ENCODE results near the gene HOXA11. TPM values are rescaled to one million over a fixed set of nuclear protein-coding genes. Genes with fewer than 3 reads are reported as not detected.

Gene HOXA11
- polyA plus RNA-seq, 1 of the 3 experiments (the other 2 are of a cell fraction), result not detected

DNA sequence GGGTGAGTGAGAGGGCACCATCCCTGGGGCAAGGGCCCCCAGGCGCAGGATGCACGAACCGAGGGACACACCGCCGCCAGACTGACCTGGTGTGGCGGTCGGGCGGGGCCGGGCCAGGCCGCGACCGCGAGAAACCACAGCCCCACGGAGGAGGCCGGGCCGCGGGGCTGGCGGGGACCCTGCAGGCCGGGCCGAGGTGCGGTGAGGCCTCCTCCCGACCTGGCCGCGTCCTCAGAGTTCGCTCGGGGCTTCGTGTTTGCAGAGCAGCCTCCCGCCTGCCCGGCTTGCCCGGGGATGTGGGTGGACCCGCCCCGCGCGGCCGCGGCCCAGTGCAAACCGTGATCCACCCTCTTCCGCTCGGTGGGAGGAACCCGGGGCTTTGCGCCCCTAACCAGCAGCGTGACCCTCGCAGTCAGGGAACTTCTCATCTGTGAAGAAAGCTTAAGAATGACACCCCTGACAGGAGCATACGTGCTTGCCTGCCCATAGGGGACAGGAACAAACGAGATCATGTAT lies 35.5 kb upstream of the HOXA11 start:
- no peak overlapping the region for H3K27ac ChIP-seq (ENCODE audit: low read depth in 2 of 2, low read length in 1 of 2)
- 17% methylated on average over 8 of the region's 45 CpGs for WGBS (ENCODE audit: low lambda C conversion rate)
- no peaks in the 10 kb centered on the region for H3F3A ChIP-seq (replicated peaks; ENCODE audit: insufficient read depth)
- peaks cover 100% of the 10 kb centered on the region for H3K27me3 ChIP-seq (ENCODE audit: insufficient read depth)
- DNase-seq, result no peak
- no peaks in the 10 kb centered on the region; the same call in 1 of the 2 replicates for H4K20me1 ChIP-seq (ENCODE audit: insufficient read depth)
- no peaks in the 10 kb centered on the region; a peak in 1 of 4 replicates for H3K4me1 ChIP-seq (ENCODE audit: control insufficient read depth in 1 of 2, insufficient read depth in 2 of 2, low read depth in 1 of 2, low read length in 1 of 2)
- H3K79me2 ChIP-seq (ENCODE audit: insufficient read depth), result no peaks in the 10 kb centered on the region
- H3K9ac ChIP-seq, result no peak overlapping the region
- no peaks in the 10 kb centered on the region for H3K36me3 ChIP-seq (replicated peaks in 1 of 2; ENCODE audit: control insufficient read depth in 1 of 2, insufficient read depth in 2 of 2, low read length in 1 of 2)
- CTCF ChIA-PET, result interaction anchor here (1.2 to 1.8 kb wide), 2 partner anchors 10 to 24 kb away, joined by 3 to 6 read pairs; no protein-coding TSS in a partner anchor
- H3K9me2 ChIP-seq, result no peaks in the 10 kb centered on the region
- peak overlapping the region; percentile 24; the same call in 1 of the 2 replicates for H2AFZ ChIP-seq (ENCODE audit: low read depth)
- peak overlapping the region in 1 of 2 experiments; percentile 4; a peak in 1 of 4 replicates for H3K4me3 ChIP-seq (ENCODE audit: low read depth in 2 of 2, low read length in 1 of 2)
- H3K9me3 ChIP-seq, result no peaks in the 10 kb centered on the region
- POLR2A ChIA-PET, result no interaction called here
- H3K4me2 ChIP-seq, result peak overlapping the region; percentile 31
- TF ChIP-seq ELF1 (IDR thresholded peaks at IDR 0.05) (no peak), FOSL2 (IDR thresholded peaks at IDR 0.05; ENCODE audit: borderline replicate concordance, low read depth) (no peak), EZH2phosphoT487 (IDR thresholded peaks at IDR 0.05; ENCODE audit: borderline replicate concordance, low read depth) (0 out of 2 replicates have a peak, but pooled peaks have one; percentile 48), TEAD4 (IDR thresholded peaks at IDR 0.05; ENCODE audit: borderline replicate concordance, insufficient read depth) (no peak)

DNA sequence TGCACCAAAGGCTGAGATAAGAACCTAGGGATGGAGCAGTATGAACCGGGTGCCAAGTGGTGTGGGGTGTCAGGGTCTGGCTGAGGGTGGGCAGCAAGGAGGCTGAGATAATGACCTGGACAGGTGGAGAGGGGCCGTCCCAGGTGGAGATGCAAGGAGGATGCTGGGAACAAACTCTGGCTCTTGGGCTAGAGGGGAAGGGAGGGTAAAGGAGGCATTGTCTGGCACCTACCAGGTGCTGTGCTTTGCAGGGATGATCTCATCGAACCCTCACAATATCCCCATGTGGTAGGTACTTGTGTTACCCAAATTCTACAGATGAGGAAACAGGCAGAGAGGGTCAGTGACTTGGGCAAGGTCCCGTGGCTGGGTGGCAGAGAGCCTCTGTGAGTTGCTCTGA lies 34.8 kb upstream of the HOXA11 start:
- peaks cover 100% of the 10 kb centered on the region for H3K27me3 ChIP-seq (ENCODE audit: insufficient read depth)
- ChIA-PET POLR2A (no interaction called here), CTCF (interaction anchor here (1.2 to 1.8 kb wide), 2 partner anchors 9 to 24 kb away, joined by 3 to 6 read pairs; no protein-coding TSS in a partner anchor)
- TF ChIP-seq ELF1 (IDR thresholded peaks at IDR 0.05) (no peak), JUND (IDR thresholded peaks at IDR 0.05) (no peak), RCOR1 (IDR thresholded peaks at IDR 0.05; ENCODE audit: low read length) (no peak), TEAD4 (IDR thresholded peaks at IDR 0.05; ENCODE audit: borderline replicate concordance, insufficient read depth) (no peak), TCF12 (IDR thresholded peaks at IDR 0.05) (no peak), NFIC (IDR thresholded peaks at IDR 0.05; ENCODE audit: borderline replicate concordance) (no peak), SMC3 (IDR thresholded peaks at IDR 0.05; ENCODE audit: low read depth, low read length) (no peak)
- TF ChIP-seq, protein P1, sequence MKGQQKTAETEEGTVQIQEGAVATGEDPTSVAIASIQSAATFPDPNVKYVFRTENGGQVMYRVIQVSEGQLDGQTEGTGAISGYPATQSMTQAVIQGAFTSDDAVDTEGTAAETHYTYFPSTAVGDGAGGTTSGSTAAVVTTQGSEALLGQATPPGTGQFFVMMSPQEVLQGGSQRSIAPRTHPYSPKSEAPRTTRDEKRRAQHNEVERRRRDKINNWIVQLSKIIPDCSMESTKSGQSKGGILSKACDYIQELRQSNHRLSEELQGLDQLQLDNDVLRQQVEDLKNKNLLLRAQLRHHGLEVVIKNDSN (IDR thresholded peaks at IDR 0.05; ENCODE audit: borderline replicate concordance, low read depth), result no peak
- TF ChIP-seq, protein P2, sequence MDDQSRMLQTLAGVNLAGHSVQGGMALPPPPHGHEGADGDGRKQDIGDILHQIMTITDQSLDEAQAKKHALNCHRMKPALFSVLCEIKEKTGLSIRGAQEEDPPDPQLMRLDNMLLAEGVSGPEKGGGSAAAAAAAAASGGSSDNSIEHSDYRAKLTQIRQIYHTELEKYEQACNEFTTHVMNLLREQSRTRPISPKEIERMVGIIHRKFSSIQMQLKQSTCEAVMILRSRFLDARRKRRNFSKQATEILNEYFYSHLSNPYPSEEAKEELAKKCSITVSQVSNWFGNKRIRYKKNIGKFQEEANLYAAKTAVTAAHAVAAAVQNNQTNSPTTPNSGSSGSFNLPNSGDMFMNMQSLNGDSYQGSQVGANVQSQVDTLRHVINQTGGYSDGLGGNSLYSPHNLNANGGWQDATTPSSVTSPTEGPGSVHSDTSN (IDR thresholded peaks at IDR 0.05), result no peak
- TF ChIP-seq, protein P3, sequence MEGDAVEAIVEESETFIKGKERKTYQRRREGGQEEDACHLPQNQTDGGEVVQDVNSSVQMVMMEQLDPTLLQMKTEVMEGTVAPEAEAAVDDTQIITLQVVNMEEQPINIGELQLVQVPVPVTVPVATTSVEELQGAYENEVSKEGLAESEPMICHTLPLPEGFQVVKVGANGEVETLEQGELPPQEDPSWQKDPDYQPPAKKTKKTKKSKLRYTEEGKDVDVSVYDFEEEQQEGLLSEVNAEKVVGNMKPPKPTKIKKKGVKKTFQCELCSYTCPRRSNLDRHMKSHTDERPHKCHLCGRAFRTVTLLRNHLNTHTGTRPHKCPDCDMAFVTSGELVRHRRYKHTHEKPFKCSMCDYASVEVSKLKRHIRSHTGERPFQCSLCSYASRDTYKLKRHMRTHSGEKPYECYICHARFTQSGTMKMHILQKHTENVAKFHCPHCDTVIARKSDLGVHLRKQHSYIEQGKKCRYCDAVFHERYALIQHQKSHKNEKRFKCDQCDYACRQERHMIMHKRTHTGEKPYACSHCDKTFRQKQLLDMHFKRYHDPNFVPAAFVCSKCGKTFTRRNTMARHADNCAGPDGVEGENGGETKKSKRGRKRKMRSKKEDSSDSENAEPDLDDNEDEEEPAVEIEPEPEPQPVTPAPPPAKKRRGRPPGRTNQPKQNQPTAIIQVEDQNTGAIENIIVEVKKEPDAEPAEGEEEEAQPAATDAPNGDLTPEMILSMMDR (IDR thresholded peaks at IDR 0.05), result no peak
- TF ChIP-seq, protein P4, sequence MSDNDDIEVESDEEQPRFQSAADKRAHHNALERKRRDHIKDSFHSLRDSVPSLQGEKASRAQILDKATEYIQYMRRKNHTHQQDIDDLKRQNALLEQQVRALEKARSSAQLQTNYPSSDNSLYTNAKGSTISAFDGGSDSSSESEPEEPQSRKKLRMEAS (IDR thresholded peaks at IDR 0.05; ENCODE audit: low read depth), result no peak
- no peak overlapping the region for H3K4me3 ChIP-seq (ENCODE audit: low read depth in 2 of 2, low read length in 1 of 2)
- no peak overlapping the region for H3K9ac ChIP-seq
- H4K20me1 ChIP-seq (ENCODE audit: insufficient read depth), result no peaks in the 10 kb centered on the region; the same call in 1 of the 2 replicates
- no peaks in the 10 kb centered on the region for H3K9me3 ChIP-seq
- H3K36me3 ChIP-seq (replicated peaks in 1 of 2; ENCODE audit: control insufficient read depth in 1 of 2, insufficient read depth in 2 of 2, low read length in 1 of 2), result no peaks in the 10 kb centered on the region
- no peak overlapping the region for H3K4me2 ChIP-seq
- H3K79me2 ChIP-seq (ENCODE audit: insufficient read depth), result no peaks in the 10 kb centered on the region
- no peaks in the 10 kb centered on the region for H3K9me2 ChIP-seq
- 21% methylated on average over 4 of the region's 4 CpGs for WGBS (ENCODE audit: low lambda C conversion rate)
- no peaks in the 10 kb centered on the region; a peak in 1 of 4 replicates for H3K4me1 ChIP-seq (ENCODE audit: control insufficient read depth in 1 of 2, insufficient read depth in 2 of 2, low read depth in 1 of 2, low read length in 1 of 2)
- H2AFZ ChIP-seq (ENCODE audit: low read depth), result no peak overlapping the region
- H3K27ac ChIP-seq (ENCODE audit: low read depth in 2 of 2, low read length in 1 of 2), result no peak overlapping the region
- no peak for DNase-seq
- no peaks in the 10 kb centered on the region for H3F3A ChIP-seq (replicated peaks; ENCODE audit: insufficient read depth)
